H4 (cell line): ENCODE data around the gene ZBTB24. TPM values are rescaled to one million over a fixed set of nuclear protein-coding genes. Genes with fewer than 3 reads are reported as not detected.
"Not testable (repeated sequence)": the region's sequence is repeated elsewhere in the genome, so short reads cannot be mapped to it uniquely, and the experiment has no call there.

Source experiments
- DNase-seq: peaks from one replicate; pipeline ENCODE4 v3.0.0-alpha.2; 2015; ENCODE audit warnings: low spot score
- total RNA-seq: library from RNA; depleted of rRNA; stranded (reverse); fragments of >200 nt; shearing (Covaris generic); gene quantifications from 2 replicates; pipeline ENCODE4 v1.2.3, GENCODE V29; 2014

ZBTB24 gene
- total RNA-seq, 1 experiment from 2014 or later = 6.1 TPM

DNA sequence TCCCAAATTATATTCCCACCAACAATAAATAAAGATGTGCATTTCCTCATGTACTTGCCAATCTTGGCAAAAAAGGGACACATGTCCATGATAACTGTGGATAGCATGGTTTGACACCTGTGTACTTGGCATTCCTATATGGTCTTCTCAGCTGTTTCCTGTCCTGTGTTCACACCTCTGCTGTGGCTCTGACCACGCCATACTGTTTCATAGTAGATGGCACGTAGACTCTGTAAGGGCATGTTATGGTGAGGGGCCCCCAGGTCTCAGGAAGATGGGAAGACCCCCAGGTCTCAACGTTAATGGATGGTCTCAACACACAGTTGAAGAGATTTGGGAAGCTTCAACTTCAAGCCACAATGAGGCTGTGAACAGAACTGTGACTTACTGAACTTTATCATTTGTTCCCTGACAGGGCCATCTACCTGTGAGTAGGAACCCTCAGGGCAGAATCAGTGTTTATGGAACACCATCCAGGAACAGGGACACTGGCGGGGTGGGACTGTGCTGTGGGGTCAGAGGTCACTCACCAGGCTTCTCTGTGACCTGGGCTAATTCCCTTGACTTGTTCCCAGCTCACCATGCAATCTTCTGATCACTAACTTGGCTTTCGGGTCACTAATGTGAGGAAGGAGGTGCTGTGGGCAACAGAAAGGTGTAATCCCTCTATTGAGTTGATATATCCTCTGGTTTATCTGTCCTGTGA is 11.8 kb downstream of the ZBTB24 start:
- no peak for DNase-seq

DNA sequence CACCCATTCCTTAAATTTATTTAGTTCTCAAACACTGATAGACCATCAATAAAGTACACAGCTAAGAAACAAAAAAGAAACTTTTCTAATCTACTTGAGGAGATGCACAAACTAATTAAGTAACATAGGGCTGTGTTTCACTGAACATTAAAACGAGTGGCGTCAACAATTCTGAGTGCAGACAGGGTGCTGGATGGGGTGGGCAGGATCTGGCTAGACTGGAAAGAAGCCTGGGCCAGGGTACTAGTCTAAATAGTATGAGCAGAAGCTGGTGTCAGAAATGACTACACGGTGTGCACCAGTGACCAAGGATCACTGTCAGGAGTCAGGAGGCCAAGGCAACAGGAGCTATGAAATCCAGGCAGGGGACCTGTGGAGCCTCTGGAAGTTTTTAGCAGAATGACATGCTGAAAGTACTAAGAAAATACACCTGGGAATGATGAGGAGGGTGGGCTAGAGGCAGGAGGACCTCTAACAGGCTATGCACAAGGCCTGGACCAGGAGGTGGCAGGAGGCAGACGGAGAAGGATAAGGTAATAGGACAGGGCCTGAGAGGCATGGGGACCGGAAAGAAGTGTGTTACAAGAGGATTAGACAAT is 13.3 kb downstream of the ZBTB24 start:
- DNase-seq = no peak

DNA sequence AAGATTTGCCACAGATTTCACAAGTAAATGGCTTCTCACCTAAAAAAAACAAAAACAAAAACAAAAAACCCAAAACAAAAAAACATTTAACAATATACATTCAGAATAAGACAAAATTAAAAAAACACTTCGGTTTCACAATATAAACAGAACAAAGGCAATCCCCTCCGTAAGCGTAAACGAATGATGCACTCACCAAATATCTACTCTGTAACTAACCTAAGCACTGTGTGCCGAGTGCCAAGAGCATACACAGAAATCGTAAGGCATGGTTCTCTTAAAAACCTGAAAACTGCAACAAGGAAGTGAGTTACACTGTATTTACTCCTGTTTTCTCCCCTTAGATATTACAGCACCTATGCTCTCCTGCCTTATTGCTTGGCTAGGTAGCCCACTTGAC is 15.3 kb downstream of the ZBTB24 start:
- DNase-seq = no peak

GRCh38 chr6:109466212-109466923 is 16.7 kb downstream of the ZBTB24 start:
- no peak for DNase-seq

DNA sequence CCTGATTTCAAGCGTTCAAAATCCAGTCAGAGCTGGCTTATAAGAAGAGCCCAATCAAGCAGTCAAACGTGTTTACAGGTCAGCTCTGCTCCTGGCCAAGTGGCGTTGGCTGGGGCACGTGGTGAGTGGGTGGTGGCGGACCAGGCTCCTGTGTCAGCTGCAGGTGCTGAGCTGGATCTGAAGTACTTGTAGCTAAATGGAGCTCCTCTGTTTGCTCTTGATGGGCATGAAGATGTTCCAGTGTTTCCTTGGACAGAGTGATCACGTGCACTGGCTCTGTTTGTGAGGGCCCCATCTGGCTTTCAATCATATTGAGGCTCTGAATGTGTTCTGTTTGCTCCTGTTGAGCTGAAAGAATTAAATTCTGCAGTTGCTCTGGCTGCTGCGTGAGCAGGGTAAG is 17.2 kb downstream of the ZBTB24 start:
- no peak for DNase-seq

GRCh38 chr6:109461733-109462526 is 21.1 kb downstream of the ZBTB24 start:
- DNase-seq = no peak

- DNase-seq = not testable (repeated sequence)
Measured at GRCh38 chr6:109461205-109461604, 21.8 kb downstream of the ZBTB24 start.

- no peak for DNase-seq
Measured at GRCh38 chr6:109460161-109460829, 22.7 kb downstream of the ZBTB24 start.

DNA sequence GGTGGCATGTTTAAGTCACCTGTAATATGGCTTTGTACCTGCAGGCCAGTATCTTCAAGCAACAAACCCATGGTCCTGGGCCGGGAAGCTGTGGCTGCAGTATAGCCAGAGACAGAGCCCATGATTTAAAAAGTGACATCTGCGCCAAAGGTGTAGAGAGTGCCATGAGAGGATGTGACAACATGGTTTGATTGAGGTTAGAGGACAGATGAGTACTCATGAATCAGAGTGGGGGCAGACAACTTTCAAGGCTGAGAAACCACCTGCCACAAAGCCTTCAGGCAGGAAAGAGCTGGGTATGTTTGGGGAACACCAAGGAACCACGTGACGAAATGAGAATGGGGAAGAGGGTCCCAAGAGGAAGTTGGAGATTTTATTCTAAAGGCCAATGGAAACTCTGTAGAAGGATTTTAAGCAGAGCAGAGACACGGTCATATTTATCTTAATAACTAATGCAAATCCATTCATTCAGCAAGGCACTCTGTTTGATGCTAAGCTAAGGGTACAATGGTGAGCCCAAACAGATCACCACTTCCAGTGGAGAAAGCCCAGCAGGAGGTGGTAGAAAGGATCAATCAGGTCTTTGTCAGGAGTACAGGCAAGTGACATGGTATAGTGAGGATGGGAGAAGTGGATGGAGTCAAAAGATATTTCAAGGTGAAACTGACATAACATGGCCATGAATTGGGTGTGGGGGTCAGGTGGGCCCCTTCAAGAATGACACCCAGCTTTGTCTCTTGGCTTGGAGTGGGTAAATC is 24.1 kb downstream of the ZBTB24 start:
- no peak for DNase-seq

DNA sequence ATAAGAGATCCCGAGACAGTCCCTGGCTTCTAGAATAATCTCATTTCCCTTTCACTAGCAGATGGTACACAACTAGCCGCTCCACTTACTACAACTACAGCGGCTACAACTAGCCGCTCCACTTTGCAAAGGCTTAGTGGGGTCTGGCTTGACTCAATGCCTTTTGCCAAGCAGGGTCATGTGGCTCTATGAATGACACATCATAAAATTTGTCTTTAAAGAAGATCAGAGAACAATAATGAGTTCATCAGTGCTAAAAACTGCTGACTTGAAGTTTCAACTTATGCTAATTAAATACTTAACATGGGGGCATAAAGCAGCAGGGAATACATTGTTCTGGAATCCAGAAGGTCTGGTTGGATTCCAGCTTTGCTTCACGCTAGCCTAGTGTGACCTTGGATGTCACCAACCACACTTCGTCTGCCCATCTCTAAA is 25.4 kb downstream of the ZBTB24 start:
- DNase-seq = no peak

- no peak for DNase-seq
Measured at GRCh38 chr6:109456710-109457561, 26.1 kb downstream of the ZBTB24 start.

DNA sequence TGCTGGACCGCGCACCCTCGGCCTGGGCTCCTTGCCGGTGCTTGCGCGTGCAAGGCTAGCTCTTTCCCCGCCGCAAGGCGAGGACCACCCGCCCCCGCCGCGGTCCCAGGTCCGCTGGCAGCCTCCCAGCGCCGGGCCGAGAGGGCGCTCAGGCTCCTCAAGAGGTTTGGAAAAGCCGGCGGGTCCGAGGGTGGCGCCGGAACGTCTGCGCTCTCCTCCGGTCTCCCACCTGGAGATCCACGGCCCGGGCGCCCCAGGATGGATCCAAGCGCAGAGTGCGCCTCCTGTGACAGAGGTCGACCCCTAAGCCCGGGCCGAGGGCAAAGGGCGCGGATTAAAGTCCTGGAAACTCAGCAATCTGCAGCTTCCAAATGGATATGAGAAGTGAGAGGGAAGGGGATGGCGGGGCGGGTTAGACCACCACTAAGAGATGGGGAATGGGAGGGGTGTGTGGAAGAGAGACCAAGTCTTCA is 26.9 kb downstream of the ZBTB24 start:
- no peak for DNase-seq

- no peak for DNase-seq
Measured at GRCh38 chr6:109455437-109456110, 27.4 kb downstream of the ZBTB24 start, which contains the start of gene MICAL1. MICAL1 (minus strand) TSS chr6:109455772; CDS start chr6:109454196, 1,576 bp downstream.

- DNase-seq = no peak
Measured at GRCh38 chr6:109454496-109455436, 28.3 kb downstream of the ZBTB24 start.

GRCh38 chr6:109453594-109454495 is 29.2 kb downstream of the ZBTB24 start:
- no peak for DNase-seq

DNA sequence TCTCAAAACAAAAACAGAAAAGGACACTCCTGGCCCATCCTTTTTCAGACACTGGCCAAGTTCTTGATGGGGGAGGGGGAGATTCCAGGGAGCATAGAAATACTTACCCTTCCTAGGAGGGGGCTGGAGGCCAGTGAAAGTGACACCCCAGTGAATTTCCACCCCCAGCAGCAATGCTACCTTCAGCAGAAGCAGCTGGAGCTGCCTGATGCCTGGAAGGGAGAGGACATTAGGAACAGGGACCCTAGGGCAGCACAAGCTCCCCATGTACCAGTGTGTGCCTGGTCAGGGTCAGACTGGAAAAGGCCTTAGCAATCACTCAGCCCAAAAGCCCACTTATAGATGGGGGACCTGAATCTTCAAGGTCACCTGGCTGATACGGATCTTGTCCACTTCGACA is 29.9 kb downstream of the ZBTB24 start:
- no peak for DNase-seq

- DNase-seq = no peak
Measured at GRCh38 chr6:109452181-109452580, 30.8 kb downstream of the ZBTB24 start.
